ENCODE results near the gene ASCC2. TPM values are rescaled to one million over a fixed set of nuclear protein-coding genes. Genes with fewer than 3 reads are reported as not detected.

Gene ASCC2
- total and polyA plus RNA-seq, 9 donors = 26.9 to 55.6 (median 36.9) TPM

- no peaks in the 10 kb centered on the region for H3K4me1 ChIP-seq (ENCODE audit: insufficient read depth)
- no peak overlapping the region for H3K4me3 ChIP-seq
- TF ChIP-seq CTCF (IDR thresholded peaks at IDR 0.05) (no peak), EP300 (IDR thresholded peaks at IDR 0.05) (no peak), POLR2A (IDR thresholded peaks at IDR 0.05) (no peak)
- no peaks in the 10 kb centered on the region for H3K27me3 ChIP-seq
- H3K36me3 ChIP-seq = no peaks in the 10 kb centered on the region
- no peaks in the 10 kb centered on the region for H3K9me3 ChIP-seq
- no peak overlapping the region for H3K27ac ChIP-seq
- WGBS, 3 donors = 83 to 91% (median 84%) methylated on average over 5 of the region's 5 CpGs
- no peak for DNase-seq
- intact Hi-C loops (cut with DNase I) = no loop called here
These were observed 24.1 kb downstream of the ASCC2 start for GRCh38 chr22:29814003-29814402.

- no peak for TF ChIP-seq CTCF (IDR thresholded peaks at IDR 0.05)
- TF ChIP-seq POLR2A (IDR thresholded peaks at IDR 0.05) = no peak
- no peak for TF ChIP-seq EP300 (IDR thresholded peaks at IDR 0.05)
- 71 to 83% (median 72%) methylated on average over 3 of the region's 3 CpGs for WGBS, 3 donors
- H3K36me3 ChIP-seq = no peaks in the 10 kb centered on the region
These were observed 24.5 kb downstream of the ASCC2 start for GRCh38 chr22:29813563-29813962.

GRCh38 chr22:29813126-29813525 is 24.9 kb downstream of the ASCC2 start:
- H3K4me3 ChIP-seq = no peak overlapping the region
- H3K9me3 ChIP-seq = no peaks in the 10 kb centered on the region
- no peak overlapping the region for H3K27ac ChIP-seq
- intact Hi-C loops (cut with DNase I) = no loop called here
- no peaks in the 10 kb centered on the region for H3K36me3 ChIP-seq
- no peaks in the 10 kb centered on the region for H3K4me1 ChIP-seq (ENCODE audit: insufficient read depth)
- no peak for TF ChIP-seq EP300 (IDR thresholded peaks at IDR 0.05)
- no peak for TF ChIP-seq CTCF (IDR thresholded peaks at IDR 0.05)
- TF ChIP-seq POLR2A (IDR thresholded peaks at IDR 0.05) = no peak
- no peaks in the 10 kb centered on the region for H3K27me3 ChIP-seq
- WGBS, 3 donors = 91 to 93% (median 91%) methylated on average over 8 of the region's 8 CpGs
- no peak for DNase-seq

More at GRCh38 chr22:29813563-29813962, 24.5 kb downstream of the ASCC2 start:
- Histone ChIP-seq H3K4me1 (ENCODE audit: insufficient read depth) (no peaks in the 10 kb centered on the region), H3K4me3 (no peak overlapping the region), H3K27ac (no peak overlapping the region), H3K9me3 (no peaks in the 10 kb centered on the region), H3K27me3 (no peaks in the 10 kb centered on the region)
- DNase-seq = no peak
- intact Hi-C loops (cut with DNase I) = no loop called here

- WGBS, 3 donors = 77 to 89% (median 85%) methylated on average over 2 of the region's 2 CpGs
- no peaks in the 10 kb centered on the region for H3K36me3 ChIP-seq
- H3K9me3 ChIP-seq = no peaks in the 10 kb centered on the region
- TF ChIP-seq POLR2A (IDR thresholded peaks at IDR 0.05) (no peak), CTCF (IDR thresholded peaks at IDR 0.05) (no peak), EP300 (IDR thresholded peaks at IDR 0.05) (no peak)
- H3K4me1 ChIP-seq (ENCODE audit: insufficient read depth) = no peaks in the 10 kb centered on the region
- no peak for DNase-seq
- H3K27me3 ChIP-seq = no peaks in the 10 kb centered on the region
- intact Hi-C loops (cut with DNase I) = no loop called here
- H3K27ac ChIP-seq = no peak overlapping the region
- H3K4me3 ChIP-seq = no peak overlapping the region
These were observed 26.7 kb downstream of the ASCC2 start for GRCh38 chr22:29811377-29811776.

All from ovary (tissue), 9 donors.